ENCODE measurements around the gene TTC23L.
A peak's percentile ranks its signal among the peaks of the same experiment; 100 is the strongest.
"Not testable (repeated sequence)": the region's sequence is repeated elsewhere in the genome, so short reads cannot be mapped to it uniquely, and the experiment has no call there.

Gene TTC23L

DNA sequence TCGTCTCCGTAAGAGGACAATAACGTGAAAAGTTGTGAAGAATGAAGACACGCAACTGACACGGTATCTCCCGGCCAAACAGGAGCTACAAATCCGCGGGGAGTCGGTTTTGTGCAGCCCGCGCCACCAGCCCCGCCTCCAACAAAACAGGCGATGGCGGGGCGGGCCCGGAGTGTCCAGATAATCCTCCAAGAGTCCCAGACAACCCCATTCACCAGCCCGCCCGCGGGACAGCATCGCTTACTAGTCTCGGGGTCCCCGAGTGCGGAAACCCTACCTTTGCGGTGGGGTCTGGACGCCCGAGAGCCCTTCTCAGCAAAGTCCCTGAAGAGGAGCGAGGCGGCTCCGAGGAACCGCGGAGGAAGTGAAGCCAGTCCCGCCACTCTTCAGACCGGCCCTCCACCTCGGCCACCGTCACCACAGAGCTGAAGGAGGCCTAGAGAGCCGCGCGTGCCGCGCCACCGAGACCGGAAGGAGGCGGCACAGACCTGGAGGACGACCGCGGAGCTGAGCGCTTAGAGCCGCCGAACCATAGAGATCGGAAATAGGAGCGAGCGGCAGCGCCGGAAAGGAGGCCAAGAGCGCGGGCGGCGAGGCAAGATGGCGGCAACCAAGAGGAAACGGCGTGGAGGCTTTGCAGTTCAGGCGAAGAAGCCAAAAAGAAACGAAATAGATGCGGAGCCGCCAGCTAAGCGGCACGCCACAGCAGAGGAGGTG is 76.3 kb downstream of the TTC23L start, which contains the start of the genes BRIX1 and RAD1:
Gene BRIX1, plus strand, starts transcription at position 573 of the 717 bp plus-strand sequence. Its CDS starts 28 bp downstream, at position 601.
Gene RAD1, minus strand, starts transcription at position 366 of the 717 bp plus-strand sequence. CDS start 612 bp downstream, outside the sequence.
- H3K4me3 ChIP-seq (ENCODE audit: low read depth, low read length), result peak within 1 kb of the TSS; percentile 99
- peak; percentile 96 for TF ChIP-seq POLR2A (IDR thresholded peaks at IDR 0.05; ENCODE audit: extremely low read depth, insufficient read length)
- TF ChIP-seq, protein P1, sequence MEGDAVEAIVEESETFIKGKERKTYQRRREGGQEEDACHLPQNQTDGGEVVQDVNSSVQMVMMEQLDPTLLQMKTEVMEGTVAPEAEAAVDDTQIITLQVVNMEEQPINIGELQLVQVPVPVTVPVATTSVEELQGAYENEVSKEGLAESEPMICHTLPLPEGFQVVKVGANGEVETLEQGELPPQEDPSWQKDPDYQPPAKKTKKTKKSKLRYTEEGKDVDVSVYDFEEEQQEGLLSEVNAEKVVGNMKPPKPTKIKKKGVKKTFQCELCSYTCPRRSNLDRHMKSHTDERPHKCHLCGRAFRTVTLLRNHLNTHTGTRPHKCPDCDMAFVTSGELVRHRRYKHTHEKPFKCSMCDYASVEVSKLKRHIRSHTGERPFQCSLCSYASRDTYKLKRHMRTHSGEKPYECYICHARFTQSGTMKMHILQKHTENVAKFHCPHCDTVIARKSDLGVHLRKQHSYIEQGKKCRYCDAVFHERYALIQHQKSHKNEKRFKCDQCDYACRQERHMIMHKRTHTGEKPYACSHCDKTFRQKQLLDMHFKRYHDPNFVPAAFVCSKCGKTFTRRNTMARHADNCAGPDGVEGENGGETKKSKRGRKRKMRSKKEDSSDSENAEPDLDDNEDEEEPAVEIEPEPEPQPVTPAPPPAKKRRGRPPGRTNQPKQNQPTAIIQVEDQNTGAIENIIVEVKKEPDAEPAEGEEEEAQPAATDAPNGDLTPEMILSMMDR (IDR thresholded peaks at IDR 0.05; ENCODE audit: low read depth, low read length), result no peak
- peak; percentile 97 for TF ChIP-seq MYC (IDR thresholded peaks at IDR 0.05; ENCODE audit: low read depth, low read length)
- TF ChIP-seq, protein P2, sequence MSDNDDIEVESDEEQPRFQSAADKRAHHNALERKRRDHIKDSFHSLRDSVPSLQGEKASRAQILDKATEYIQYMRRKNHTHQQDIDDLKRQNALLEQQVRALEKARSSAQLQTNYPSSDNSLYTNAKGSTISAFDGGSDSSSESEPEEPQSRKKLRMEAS (IDR thresholded peaks at IDR 0.05; ENCODE audit: low read depth, low read length), result peak; percentile 86
- peak; percentile 99 for DNase-seq (ENCODE audit: low read depth)

DNA sequence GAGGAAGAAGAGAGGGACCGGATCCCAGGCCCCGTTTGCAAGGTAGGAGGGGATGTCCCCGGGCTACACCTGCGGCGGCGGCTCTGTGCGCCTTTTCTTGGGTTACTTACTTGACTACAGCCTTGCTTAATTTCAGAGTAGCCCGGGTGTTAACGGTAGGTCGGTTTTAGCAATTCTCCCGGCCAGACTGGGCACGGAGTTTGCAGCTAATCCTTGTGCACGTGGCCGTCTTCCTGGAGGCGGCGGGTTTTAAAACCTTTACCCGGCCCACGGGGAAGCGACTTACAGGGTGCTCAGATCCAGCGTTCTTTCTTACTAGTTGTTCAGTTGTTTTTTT is 76.9 kb downstream of the TTC23L start:
- peak; percentile 40 for DNase-seq (ENCODE audit: low read depth)
- peak overlapping the region; percentile 99 for H3K4me3 ChIP-seq (ENCODE audit: low read depth, low read length)
- TF ChIP-seq, protein P2 (IDR thresholded peaks at IDR 0.05; ENCODE audit: low read depth, low read length), result peak; percentile 83
- TF ChIP-seq POLR2A (IDR thresholded peaks at IDR 0.05; ENCODE audit: extremely low read depth, insufficient read length) (no peak), MYC (IDR thresholded peaks at IDR 0.05; ENCODE audit: low read depth, low read length) (no peak)
- TF ChIP-seq, protein P1 (IDR thresholded peaks at IDR 0.05; ENCODE audit: low read depth, low read length), result no peak

DNA sequence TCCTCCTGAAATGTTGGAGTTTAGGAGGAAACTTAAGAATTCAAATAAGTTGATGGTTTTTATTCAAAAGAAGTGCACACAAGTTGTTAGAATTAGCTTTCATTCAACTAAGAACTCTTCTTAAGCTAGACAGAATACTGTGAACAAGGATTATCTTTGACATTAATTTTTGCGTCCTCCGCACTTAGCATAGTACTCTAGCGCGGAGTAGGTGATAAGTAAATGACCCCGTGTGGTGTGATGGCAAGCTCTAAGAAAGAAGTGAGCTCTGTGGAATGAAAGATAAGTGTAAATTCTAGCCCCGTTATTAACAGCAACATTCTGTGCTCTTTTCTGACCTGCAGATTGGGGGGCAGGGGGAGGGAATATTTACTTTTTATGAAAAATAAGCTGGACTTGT is 77.6 kb downstream of the TTC23L start:
- DNase-seq (ENCODE audit: low read depth), result no peak
- TF ChIP-seq, protein P1 (IDR thresholded peaks at IDR 0.05; ENCODE audit: low read depth, low read length), result no peak
- no peak for TF ChIP-seq MYC (IDR thresholded peaks at IDR 0.05; ENCODE audit: low read depth, low read length)
- TF ChIP-seq POLR2A (IDR thresholded peaks at IDR 0.05; ENCODE audit: extremely low read depth, insufficient read length), result no peak
- TF ChIP-seq, protein P2 (IDR thresholded peaks at IDR 0.05; ENCODE audit: low read depth, low read length), result no peak
- H3K4me3 ChIP-seq (ENCODE audit: low read depth, low read length), result peak overlapping the region; percentile 99

DNA sequence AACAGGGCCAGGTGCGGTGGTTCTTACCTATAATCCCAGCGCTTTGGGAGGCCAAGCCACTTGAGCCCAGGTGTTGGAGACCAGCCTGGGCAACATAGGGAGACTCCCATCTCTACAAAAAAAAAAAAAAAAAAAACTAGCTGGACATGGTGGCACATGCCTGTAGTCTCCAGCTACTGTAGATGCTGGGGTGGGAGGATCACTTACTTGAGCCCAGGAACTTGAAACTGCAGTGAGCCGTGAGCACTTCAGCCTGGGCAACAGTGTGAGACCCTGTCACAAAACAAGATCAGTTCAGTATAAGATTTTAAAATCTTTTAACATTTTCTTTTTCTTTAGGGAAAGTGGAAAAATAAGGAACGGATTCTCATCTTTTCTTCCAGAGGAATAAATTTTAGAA is 79.1 kb downstream of the TTC23L start:
- peak overlapping the region; percentile 99 for H3K4me3 ChIP-seq (ENCODE audit: low read depth, low read length)
- TF ChIP-seq POLR2A (IDR thresholded peaks at IDR 0.05; ENCODE audit: extremely low read depth, insufficient read length), result no peak
- TF ChIP-seq MYC (IDR thresholded peaks at IDR 0.05; ENCODE audit: low read depth, low read length), result no peak
- TF ChIP-seq, protein P2 (IDR thresholded peaks at IDR 0.05; ENCODE audit: low read depth, low read length), result no peak
- TF ChIP-seq, protein P1 (IDR thresholded peaks at IDR 0.05; ENCODE audit: low read depth, low read length), result no peak

DNA sequence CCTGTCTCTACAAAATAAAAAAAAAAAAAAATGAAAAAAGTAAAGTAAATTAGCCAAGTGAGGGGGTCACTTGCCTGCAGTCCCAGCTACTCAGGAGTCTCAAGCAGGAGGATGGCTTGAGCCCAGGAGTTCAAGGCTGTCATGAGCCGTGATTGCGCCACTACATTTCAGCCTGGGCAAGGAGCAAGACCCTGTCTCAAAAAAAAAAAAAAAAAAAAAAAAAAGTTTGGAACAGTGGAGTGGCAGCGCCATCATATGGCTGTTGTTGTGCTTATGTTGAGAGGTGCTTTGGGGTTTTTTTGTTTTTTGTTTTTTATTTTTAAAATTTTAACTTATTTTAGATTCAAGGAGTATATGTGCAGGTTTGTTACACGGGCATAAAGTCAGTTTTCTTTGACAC is 80.1 kb downstream of the TTC23L start:
- TF ChIP-seq, protein P1 (IDR thresholded peaks at IDR 0.05; ENCODE audit: low read depth, low read length), result peak; percentile 4
- TF ChIP-seq, protein P2 (IDR thresholded peaks at IDR 0.05; ENCODE audit: low read depth, low read length), result no peak
- TF ChIP-seq POLR2A (IDR thresholded peaks at IDR 0.05; ENCODE audit: extremely low read depth, insufficient read length), result no peak
- H3K4me3 ChIP-seq (ENCODE audit: low read depth, low read length), result no peak overlapping the region
- DNase-seq (ENCODE audit: low read depth), result peak; percentile 50

More for the DNA sequence above, 79.1 kb downstream of the TTC23L start:
- DNase-seq (ENCODE audit: low read depth), result peak; percentile 31

DNA sequence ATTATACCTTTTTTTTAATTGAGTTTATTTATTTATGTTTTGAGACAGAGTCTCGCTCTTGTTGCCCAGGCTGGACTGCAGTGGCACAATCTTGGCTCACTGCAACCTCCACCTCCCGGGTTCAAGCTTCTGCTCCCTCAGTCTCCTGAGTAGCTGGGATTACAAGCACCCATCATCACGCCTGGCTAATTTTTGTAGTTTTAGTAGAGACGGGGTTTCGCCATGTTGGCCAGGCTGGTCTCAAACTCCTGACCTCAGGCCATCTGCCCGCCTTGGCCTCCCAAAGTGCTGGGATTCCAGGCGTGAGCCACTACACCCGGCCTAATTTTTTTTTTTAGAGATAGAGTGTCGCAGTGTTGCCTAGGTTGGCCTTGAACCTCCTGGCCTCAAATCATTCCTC is 84.3 kb downstream of the TTC23L start:
- H3K4me3 ChIP-seq (ENCODE audit: low read depth, low read length); DNase-seq (ENCODE audit: low read depth): not testable (repeated sequence)

All from NB4 (cell line).